HG02943 (cell line): ENCODE data around the gene HS1BP3.

ENCODE experiments used
- ATAC-seq: cut with Tn5 transposase; IDR thresholded peaks from one replicate; pipeline ENCODE4 v1.9.1; 2021; ENCODE audit warnings: mild to moderate bottlenecking, low read depth, moderate library complexity; ENCODE audit not compliant: unreplicated experiment

Gene HS1BP3

GRCh38 chr2:20664431-20665242, 13.7 kb upstream of the HS1BP3 start:
- no peak for ATAC-seq

- no peak for ATAC-seq
These were observed 13.1 kb upstream of the HS1BP3 start for GRCh38 chr2:20664071-20664390.

GRCh38 chr2:20663196-20664070, 12.5 kb upstream of the HS1BP3 start:
- no peak for ATAC-seq

GRCh38 chr2:20662308-20662937, 11.5 kb upstream of the HS1BP3 start:
- no peak for ATAC-seq

DNA sequence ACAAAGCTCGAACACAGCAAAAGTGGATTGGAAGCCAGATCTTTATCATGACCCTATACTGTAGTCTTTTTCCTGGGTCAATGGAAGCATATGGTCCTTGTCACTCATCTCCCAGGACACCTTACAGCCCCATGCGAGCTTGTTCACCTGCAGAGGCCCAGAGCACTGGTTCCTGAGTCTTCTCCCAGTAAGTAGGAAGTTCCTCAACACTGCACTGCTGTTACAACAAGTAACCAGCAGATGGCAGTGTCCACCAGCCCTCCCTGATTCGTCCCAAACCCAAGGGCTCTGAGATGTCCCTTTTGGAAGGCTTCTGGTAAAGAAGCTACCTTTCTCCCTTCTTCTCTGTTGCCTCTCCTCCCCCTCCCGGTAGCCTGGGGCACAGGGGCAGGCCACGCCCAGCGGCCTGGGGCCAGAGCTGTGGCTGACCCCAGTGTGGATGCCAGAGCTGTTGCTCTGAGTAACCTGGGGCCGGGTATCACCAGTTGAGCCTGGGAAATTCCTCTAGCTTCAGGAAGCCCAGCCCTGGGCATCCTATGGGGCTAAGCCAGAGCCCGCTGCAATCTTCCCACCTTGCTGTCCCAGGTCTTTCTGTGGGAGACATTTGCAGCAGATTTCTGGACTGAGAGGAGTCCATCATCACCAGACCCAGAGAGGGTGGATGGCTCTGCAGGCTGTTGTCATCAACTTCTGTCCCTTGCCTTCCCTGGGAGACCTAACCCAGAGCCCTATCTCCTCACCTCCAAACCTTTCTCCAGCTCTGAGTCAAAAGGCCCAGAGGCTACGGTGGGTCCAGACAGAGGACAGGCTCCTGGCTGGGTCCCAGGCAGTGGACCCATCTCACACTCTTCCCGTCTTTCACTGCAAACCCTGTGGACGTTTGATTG, 10.8 kb upstream of the HS1BP3 start:
- ATAC-seq = peak; percentile 46

GRCh38 chr2:20660506-20661420, 9.9 kb upstream of the HS1BP3 start:
- no peak for ATAC-seq

GRCh38 chr2:20657522-20658235, 6.8 kb upstream of the HS1BP3 start:
- no peak for ATAC-seq

DNA sequence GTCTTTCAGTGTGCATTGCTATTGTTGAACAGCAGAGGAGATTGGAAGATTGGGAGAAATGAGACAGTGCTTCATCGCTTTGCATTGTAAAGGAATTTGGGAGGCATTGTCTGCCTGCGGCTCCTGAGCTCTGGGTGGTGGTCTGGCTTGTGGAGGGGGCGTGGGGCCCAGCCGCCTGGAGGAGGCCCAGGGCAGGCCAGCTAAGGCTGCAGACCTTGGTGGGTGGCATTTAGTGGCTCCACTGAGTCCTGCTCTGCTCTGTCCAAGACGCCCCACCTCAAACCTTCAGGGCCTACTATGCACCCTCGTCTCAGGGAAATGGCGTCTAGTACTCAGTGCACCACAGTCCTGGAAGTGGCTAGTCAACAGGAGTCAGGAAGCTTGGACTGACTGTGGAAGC, 5.7 kb upstream of the HS1BP3 start:
- ATAC-seq = no peak

DNA sequence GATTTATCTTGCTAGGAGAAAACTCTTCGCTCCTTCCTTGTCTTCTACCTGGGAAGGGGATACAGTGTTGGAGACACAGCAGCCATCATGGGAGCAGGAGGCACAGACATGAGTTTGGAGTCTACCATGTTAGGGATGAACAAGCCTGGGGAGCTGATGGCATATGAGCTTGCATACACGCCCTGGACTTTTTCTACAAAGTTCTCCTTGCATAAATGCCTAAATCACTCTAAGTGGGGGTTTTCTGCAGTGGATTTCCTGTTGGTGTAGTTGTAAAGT, 3.6 kb upstream of the HS1BP3 start:
- no peak for ATAC-seq

DNA sequence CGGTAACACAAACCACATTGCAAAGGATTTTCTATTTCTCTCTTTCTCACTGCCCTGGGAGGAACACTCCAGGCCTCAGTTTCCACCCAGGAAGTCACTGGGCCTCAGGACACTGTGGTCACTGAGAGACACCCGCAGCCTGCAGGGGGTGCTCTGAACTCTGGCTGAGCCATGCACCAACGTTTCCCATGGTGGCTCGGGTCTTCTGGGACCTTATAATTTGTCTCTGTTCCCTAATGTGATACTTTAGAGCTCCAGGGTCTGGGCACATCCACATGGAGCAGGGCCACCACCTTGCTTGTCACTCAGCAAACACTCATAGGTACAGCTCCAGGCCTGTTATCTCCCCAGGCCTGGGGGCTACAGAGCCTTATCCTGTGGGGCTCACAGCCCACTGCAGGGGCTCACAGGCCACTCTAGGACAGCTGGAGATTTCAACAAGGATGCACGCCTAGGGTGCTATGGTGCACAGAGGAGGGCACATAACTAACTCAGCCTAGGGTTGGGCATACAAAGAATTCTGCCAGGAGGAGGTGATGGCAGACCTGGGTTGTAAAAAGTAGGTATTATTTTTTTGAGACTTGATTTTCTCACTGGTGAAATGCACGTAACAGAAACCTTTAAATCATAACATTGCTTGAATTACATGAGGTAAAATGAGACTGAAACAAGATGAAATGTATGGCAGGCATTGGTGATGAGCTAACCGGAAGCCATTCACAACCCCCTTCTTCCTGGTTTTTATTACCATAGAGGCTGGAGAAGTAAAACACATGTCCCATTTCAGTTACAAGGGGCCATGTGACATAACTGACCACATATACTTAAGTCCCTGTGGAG, 3.0 kb upstream of the HS1BP3 start:
- ATAC-seq = no peak

DNA sequence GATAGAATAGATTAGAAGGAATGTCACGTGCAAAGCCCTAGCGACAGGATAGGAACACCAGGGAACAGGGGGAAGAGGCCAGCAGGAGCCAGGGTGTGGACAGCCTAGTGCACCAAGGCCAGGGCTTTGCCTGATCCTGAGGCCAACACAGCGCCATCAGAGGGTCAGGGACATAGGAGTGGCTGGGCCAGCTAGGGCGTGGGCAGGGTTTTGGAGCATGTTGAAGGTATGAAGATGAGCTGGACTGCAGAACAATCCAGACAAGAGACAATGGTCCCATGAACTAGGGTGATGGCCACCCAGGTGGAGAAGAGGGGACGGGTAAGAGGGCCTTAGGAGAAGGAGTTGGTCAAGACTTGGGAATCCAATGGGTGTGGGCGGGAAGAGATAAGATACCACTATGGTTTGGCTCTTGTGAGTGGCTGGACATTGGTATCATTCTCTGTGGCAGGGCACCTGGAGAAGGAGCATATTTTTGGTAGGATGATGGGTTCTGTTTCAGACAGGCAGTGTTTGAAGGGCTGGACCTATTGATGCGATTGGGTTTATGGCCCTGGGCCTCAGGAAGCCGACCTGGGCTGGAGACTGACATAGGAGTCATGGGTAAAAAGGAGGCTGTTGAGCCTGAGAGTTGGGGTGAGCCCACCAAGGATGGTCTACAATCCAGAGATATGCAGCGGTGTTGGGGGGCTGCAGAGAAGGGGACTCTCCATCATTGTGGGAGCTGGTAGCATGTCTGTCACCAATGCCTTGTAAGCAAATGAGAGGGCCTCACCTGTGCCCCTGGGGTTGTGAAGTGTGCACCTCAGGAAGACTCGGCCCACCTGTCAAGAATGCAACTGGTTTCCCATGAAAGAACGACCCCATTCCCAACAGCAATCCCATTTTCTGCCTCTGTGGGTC, 2.0 kb upstream of the HS1BP3 start:
- no peak for ATAC-seq

DNA sequence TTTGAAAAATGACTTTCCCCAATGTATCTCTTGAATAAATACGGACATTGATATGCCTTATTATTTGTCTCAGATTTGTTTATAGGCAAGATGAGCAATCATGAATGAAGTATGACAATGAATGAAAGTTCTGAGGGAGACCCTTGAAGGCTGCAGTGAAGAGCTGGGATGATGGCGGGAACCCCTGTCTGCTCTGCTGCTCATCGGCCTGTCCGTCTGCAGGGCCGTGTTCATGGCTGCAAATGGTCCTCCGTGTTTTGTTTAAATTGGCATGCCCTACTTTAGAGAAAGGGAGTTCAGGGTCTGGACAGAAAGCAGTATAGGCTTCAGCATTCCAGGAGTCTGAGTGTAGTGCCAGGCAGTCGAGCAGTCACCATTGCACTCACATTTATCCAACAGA, 1.2 kb upstream of the HS1BP3 start:
- ATAC-seq = no peak

GRCh38 chr2:20651731-20652099, 817 bp upstream of the HS1BP3 start:
- no peak for ATAC-seq

- peak; percentile 15 for ATAC-seq
These were observed 463 bp downstream of the HS1BP3 start for GRCh38 chr2:20650393-20650876.

- no peak for ATAC-seq
These were observed 922 bp downstream of the HS1BP3 start for GRCh38 chr2:20649976-20650375.

DNA sequence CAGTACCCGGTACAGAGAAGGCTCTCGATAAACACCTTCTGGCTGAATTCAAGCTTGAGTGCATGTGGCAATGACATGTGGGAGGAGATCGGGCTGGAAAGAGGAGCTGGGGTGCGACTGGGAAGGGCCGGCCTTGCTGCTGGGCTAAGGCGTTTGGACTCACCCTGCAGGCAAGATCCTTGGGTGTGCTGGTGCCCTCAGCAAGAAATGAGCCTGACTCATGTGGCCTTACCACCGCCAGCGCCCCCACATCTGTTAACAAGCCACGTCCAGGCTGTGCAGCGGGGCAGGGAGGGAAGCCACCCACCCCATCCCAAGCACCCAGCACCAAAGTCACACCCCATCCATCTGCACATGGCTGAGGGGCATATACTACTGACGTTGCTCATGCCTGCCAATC, 1.3 kb downstream of the HS1BP3 start:
- no peak for ATAC-seq

GRCh38 chr2:20648831-20649230, 2.1 kb downstream of the HS1BP3 start:
- no peak for ATAC-seq
